Fibroblast of villous mesenchyme (primary cell): ENCODE measurements around the gene SMARCA2. TPM values are rescaled to one million over a fixed set of nuclear protein-coding genes. Genes with fewer than 3 reads are reported as not detected.

Experiments
- DNase-seq: peaks from one replicate; pipeline ENCODE4 v3.0.0-alpha.2; 2010; ENCODE audit warnings: low read depth
- H3K4me3 ChIP-seq: 2 replicates; pipeline ENCODE4 v1.5.1; 2011; ENCODE audit warnings: low read depth, mild to moderate bottlenecking, low read length
- CTCF ChIP-seq: IDR thresholded peaks from 2 replicates; pipeline ENCODE4 v1.5.1; 2012; ENCODE audit warnings: low read depth, mild to moderate bottlenecking, low read length; ENCODE audit not compliant: insufficient read depth
- total RNA-seq: library from RNA; depleted of rRNA; stranded (reverse); fragments of >200 nt; gene quantifications from 2 replicates; pipeline ENCODE4 v1.2.3, GENCODE V29; 2012

SMARCA2 gene
- total RNA-seq, 1 donor, result 51.4 TPM

GRCh38 chr9:2106666-2107065, 91.5 kb downstream of the SMARCA2 start:
- no peak overlapping the region for H3K4me3 ChIP-seq
- no peak for TF ChIP-seq CTCF
- no peak for DNase-seq

- no peak overlapping the region for H3K4me3 ChIP-seq
Observed at GRCh38 chr9:2107906-2108451, 92.8 kb downstream of the SMARCA2 start.

GRCh38 chr9:2109069-2109650, 94.0 kb downstream of the SMARCA2 start:
- H3K4me3 ChIP-seq, result no peak overlapping the region
- peak; percentile 26 for DNase-seq
- TF ChIP-seq CTCF, result no peak

More at GRCh38 chr9:2107906-2108451, 92.8 kb downstream of the SMARCA2 start:
- no peak for TF ChIP-seq CTCF
- no peak for DNase-seq

GRCh38 chr9:2110036-2110435, 94.9 kb downstream of the SMARCA2 start:
- H3K4me3 ChIP-seq, result no peak overlapping the region
- TF ChIP-seq CTCF, result no peak
- DNase-seq, result no peak

GRCh38 chr9:2116073-2116472, 100.9 kb downstream of the SMARCA2 start:
- DNase-seq, result peak; percentile 12
- H3K4me3 ChIP-seq, result no peak overlapping the region
- TF ChIP-seq CTCF, result peak; percentile 60

GRCh38 chr9:2117527-2117926, 102.4 kb downstream of the SMARCA2 start:
- DNase-seq, result no peak
- TF ChIP-seq CTCF, result no peak
- H3K4me3 ChIP-seq, result no peak overlapping the region

- no peak for DNase-seq
- no peak for TF ChIP-seq CTCF
- no peak overlapping the region for H3K4me3 ChIP-seq
Observed at GRCh38 chr9:2119566-2119965, 104.4 kb downstream of the SMARCA2 start.
